ES-I3 (cell line): ENCODE results near the gene PCP4L1.
"Not testable (repeated sequence)": the region's sequence is repeated elsewhere in the genome, so short reads cannot be mapped to it uniquely, and the experiment has no call there.

ENCODE experiments used
- H3K36me3 ChIP-seq: 2 replicates; pipeline ENCODE4 v1.6.1; 2013; ENCODE audit warnings: mild to moderate bottlenecking, low read length, control low read depth, moderate library complexity; ENCODE audit not compliant: insufficient read depth
- H3K4me1 ChIP-seq: 2 replicates; pipeline ENCODE4 v1.6.1; 2013; ENCODE audit warnings: mild to moderate bottlenecking, control low read depth, low read length; ENCODE audit not compliant: insufficient read depth
- H3K9ac ChIP-seq: 2 replicates; pipeline ENCODE4 v1.6.1; 2013; ENCODE audit warnings: low read depth, mild to moderate bottlenecking, low read length, moderate library complexity
- H3K9me3 ChIP-seq: 2 replicates; pipeline ENCODE4 v1.6.1; 2013; ENCODE audit warnings: mild to moderate bottlenecking, low read length, moderate library complexity; ENCODE audit not compliant: control insufficient read depth, insufficient read depth

Gene PCP4L1

DNA sequence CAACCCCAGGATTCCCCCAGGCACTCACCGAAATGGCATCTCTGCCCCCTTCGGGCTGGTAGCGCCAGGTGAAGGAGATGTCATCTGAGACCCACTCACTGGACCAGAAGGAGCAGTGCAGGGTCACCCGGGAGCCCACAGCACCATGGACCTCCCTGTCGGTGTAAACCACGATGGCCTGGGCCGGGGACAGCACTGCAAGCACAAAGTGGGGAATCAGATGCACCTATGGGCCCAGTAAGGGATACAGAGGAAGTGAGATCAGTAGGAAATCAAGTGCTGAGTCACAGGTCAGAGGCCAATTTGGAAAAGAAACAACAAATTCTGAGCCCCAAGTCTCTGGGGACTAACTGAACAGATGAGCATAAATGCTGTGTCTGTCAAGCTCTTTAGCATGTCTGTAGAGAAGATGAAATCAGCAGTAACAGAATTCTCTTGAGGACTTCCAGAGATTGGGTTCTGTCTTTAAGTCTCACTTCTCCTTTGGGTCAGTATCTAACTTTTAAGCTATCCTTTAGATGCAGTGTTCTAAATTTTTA lies 48.8 kb downstream of the PCP4L1 start:
- no peak overlapping the region for H3K9ac ChIP-seq
- peaks cover 20% of the 10 kb centered on the region for H3K4me1 ChIP-seq
- no peaks in the 10 kb centered on the region for H3K9me3 ChIP-seq
- H3K36me3 ChIP-seq, result no peaks in the 10 kb centered on the region

DNA sequence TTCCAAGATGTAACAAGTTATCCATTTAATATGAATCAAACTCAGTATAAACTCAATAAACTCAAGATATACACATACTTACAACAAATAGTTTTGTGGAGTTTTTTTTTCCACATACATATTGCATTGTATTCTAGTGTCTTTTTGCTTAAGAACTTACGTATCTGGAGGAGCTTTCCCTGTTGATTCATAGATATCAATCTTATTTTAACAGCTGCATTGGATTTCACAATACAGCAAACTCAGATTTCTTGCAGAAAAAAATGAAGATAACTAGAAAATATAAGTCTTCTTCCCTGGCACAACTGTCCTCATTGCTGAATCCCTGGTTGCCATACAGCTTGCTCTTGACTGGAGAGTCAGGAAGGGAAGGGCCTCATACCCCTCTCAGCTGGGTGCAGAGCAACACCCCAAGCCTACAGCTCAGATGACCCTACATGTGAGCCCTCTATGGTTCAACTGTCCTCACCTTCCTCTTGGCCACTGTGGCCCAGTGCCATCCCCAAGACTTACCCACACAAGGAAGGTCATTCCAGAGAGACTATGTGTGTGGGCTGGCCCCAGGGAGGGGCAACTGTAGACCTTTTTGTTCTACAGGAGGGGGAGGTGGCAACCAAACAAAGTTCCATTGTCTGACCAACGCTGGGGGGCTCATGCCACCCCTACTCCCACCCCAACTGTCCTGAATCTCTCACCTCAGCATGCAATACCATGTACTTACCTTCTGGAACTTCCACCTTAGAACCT lies 49.5 kb downstream of the PCP4L1 start:
- H3K4me1 ChIP-seq, result peaks cover 20% of the 10 kb centered on the region
- H3K36me3 ChIP-seq, result no peaks in the 10 kb centered on the region
- H3K9ac ChIP-seq, result no peak overlapping the region
- no peaks in the 10 kb centered on the region for H3K9me3 ChIP-seq

DNA sequence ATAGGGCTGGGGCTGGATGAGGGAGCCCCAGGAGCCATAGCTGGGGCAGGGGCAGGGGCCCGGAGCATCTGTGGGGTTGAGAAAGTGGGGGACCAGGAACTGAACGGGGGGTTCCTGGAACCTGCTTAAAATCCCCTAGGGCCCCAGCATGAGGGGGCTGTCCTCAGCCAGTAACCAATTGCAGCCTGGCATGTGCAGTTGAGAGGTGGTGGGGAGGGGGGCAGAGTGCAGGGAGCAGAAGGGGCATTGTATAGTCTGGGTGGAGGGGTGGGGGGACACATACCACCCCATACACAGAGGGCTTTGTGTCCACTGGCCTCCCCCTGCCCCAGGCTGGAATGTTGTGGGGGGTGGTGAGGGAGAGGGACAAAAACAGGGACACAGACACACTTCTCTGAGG lies 51.3 kb downstream of the PCP4L1 start, which contains the start of gene MPZ:
Gene MPZ, minus strand, starts transcription at position 101 of the 400 bp plus-strand sequence. Its CDS starts 63 bp downstream, at position 38.
- H3K9ac ChIP-seq, result no peak within 1 kb of the TSS
- H3K36me3 ChIP-seq, result no peaks in the 10 kb centered on the region
- no peaks in the 10 kb centered on the region for H3K9me3 ChIP-seq
- peaks cover 11% of the 10 kb centered on the region; the same call in 1 of the 2 replicates for H3K4me1 ChIP-seq

DNA sequence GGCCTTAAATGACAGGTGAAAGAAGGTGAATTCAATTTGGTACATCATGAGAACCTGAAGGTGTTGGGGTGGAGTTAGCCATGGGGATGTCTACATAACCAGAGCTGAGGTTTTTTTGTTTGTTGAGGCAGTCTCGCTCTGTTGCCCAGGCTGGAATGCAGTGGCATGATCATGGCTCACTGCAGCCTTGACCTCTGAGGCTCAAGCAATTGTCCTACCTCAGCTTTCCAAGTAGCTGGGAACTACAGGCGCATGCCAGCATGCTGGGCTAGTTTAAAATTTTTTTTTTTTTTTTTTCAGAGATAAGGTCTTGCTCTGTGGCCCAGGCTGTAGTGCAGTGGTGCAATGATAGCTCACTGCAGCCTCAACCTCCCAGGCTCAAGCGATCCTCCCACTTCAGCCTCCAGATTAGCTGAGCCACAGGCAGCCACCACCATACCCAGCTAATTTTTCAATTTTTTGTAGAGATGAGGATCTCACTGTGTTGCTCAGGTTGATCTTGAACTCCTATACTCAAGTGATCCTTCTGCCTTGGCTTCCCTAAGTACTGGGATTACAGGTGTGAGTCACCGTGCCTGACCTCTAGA lies 53.1 kb downstream of the PCP4L1 start:
- no peaks in the 10 kb centered on the region for H3K36me3 ChIP-seq
- H3K9ac ChIP-seq, result no peak overlapping the region
- H3K9me3 ChIP-seq, result no peaks in the 10 kb centered on the region
- H3K4me1 ChIP-seq, result peaks cover 12% of the 10 kb centered on the region

DNA sequence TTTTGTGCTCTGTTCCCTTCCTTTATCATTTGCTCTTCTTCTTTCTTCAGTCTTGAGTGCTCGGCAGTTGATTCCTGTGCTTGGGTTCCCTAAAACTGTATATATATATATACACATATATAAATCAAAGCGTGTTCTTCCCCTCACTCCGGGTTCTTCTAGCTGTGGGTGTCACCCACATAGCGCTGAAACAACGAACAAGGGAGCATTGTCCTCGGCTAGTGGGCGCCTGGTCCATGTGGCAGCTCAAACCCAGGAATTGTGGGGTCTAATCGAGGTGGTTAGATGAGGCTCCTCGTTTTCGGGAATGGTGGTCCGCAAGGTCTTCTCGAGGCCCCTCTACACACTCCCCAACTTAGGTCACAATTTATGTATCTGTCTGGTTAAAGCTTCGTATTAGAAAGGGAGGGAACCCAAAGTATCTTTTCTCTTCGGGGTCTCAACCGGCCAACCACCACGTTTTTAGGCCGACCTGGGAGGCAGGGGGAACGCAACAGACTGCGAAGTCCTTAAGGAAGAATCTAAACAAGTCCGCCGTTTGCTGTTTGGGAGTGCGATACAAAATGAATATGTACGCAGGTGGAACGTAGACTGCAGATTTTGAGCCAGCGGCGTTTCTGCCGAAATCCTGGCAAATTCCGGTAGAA lies 55.1 kb downstream of the PCP4L1 start:
- Histone ChIP-seq H3K9ac (peak overlapping the region; percentile 89), H3K4me1 (peaks cover 10% of the 10 kb centered on the region), H3K36me3 (no peaks in the 10 kb centered on the region), H3K9me3 (no peaks in the 10 kb centered on the region)

DNA sequence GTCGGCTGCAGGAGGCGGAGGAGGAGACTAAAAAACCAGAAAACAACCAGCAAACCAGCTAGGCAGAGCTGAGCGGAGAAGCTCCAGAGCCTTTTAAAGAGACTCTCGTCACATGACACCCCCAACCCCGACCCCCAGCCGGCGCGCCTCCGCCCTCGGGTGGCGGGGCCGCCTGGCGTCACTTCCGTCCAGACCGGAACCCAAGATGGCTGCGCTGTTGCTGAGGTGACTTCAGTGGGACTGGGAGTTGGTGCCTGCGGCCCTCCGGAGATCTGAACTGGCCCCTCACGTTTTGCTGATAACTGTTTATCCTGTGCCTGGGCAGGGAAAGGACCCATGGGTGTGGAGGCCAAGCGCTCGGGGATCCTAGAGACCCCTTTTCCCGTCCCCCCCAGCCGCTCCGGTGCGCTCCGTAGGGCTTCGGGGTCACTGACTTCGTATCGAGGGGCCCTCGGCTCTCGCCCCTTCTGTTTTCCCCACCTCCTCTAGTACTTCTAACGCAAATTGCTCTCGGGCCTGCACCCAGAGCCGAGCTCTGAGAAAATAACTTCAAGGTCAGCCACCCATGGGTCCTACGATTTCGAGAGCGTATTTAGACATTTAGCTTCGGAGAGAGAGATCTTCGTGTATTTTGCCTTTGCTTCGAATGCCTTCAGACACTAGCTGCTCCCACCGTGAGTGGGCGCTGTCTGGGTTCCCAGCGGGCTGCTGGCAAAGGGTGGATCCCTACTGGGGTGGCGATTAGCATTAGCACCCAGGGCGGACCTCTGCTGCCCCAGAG lies 55.8 kb downstream of the PCP4L1 start, which contains the start of gene SDHC:
Gene SDHC, plus strand, starts transcription at position 181 of the 781 bp plus-strand sequence. Its CDS starts 25 bp downstream, at position 206.
- H3K4me1 ChIP-seq, result peaks cover 10% of the 10 kb centered on the region
- no peaks in the 10 kb centered on the region for H3K9me3 ChIP-seq
- H3K36me3 ChIP-seq, result no peaks in the 10 kb centered on the region
- H3K9ac ChIP-seq, result peak within 1 kb of the TSS; percentile 89

DNA sequence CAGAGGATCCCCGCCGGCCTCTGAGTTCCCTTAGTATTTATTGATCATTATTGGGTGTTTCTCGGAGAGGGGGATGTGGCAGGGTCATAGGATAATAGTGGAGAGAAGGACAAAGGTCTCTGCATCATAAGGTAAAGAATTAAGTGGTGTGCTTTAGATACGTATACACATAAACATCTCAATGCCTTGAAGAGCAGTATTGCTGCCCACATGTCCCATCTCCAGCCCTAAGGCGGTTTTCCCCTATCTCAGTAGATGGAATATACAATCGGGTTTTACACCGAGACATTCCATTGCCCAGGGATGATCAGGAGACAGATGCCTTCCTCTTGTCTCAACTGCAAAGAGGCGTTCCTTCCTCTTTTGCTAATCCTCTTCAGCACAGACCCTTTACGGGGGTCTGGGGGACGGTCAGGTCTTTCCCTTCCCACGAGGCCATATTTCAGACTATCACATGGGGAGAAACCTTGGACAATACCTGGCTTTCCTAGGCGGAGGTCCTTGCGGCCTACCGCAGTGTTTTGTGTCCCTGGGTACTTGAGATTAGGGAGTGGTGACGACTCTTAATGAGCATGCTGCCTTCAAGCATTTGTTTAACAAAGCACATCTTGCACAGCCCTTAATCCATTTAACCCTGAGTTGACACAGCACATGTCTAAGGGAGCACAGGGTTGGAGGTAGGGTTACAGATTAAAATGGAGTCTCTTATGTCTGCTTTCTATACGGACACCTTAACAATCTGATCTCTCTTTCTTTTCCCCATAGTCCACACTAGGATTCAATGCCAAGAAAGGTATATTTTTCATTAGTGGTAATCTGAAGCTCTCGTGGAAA lies 57.5 kb downstream of the PCP4L1 start:
- not testable (repeated sequence) for H3K9ac ChIP-seq, H3K36me3 ChIP-seq, H3K9me3 ChIP-seq, H3K4me1 ChIP-seq

DNA sequence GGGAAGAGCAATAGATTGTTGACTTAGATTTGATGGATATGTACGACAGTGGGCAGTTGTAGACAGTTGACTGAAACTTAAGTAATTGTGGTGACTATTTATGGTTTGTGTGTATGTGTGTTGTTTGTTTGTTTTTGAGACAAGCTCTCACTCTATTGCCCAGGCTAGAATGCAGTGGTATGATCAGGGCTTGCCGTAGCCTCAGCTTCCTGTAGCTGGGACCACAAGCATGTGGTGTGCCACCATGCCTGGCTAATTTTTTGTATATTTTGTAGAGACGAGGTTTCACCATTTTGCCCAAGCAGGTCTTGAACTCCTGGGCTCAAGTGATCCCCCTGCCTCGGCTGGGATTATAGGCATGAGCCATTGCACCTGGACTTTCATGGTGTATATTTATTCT lies 65.5 kb downstream of the PCP4L1 start:
- Histone ChIP-seq H3K4me1 (no peaks in the 10 kb centered on the region), H3K9ac (no peak overlapping the region), H3K9me3 (no peaks in the 10 kb centered on the region), H3K36me3 (no peaks in the 10 kb centered on the region; the same call in 1 of the 2 replicates)

DNA sequence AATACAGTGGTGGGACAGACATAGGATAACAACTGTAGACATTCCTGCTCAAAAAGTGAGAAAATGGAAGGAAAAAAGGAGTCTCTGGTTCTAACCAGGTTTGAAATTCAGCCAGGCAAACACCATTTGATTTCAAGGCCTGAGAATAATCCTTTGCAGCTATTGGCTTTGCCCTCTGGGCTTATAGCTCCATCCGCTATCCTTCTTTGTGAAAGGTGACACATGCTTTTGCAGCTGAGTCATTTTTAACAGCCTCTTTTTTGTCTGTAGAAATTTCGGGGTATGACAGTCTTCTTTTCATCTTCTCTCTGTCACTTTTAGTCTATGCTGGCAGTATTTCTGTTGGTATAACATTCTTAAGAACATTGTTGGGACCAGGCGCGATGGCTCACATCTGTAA lies 71.8 kb downstream of the PCP4L1 start:
- Histone ChIP-seq H3K36me3 (peaks cover 17% of the 10 kb centered on the region), H3K9me3 (no peaks in the 10 kb centered on the region), H3K9ac (no peak overlapping the region), H3K4me1 (peaks cover 9% of the 10 kb centered on the region; the same call in 1 of the 2 replicates)

DNA sequence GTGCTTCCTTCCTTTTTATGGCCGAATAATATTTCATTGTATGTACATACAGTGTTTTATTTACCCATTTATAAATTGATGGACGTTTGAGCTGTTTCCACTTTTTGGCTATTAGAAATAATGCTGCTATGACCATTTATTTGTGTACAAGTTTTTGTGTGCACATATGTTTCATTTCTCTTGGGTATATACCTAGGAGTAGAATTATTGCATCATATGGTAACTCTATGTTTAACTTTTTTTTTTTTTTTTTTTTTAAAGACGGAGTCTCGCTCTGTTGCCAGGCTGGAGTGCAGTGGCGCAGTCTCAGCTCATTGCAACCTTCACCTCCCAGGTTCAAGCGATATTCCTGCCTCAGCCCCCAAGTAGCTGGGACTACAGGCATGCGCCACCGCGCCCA lies 74.6 kb downstream of the PCP4L1 start:
- Histone ChIP-seq H3K4me1 (peaks cover 9% of the 10 kb centered on the region; the same call in 1 of the 2 replicates), H3K9ac (no peak overlapping the region), H3K36me3 (peaks cover 17% of the 10 kb centered on the region), H3K9me3 (no peaks in the 10 kb centered on the region)
